ENCODE measurements around the gene MAGI1. TPM values are rescaled to one million over a fixed set of nuclear protein-coding genes. Genes with fewer than 3 reads are reported as not detected.
A peak's percentile ranks its signal among the peaks of the same experiment; 100 is the strongest.

MAGI1 gene
- total and polyA plus RNA-seq, 4 donors = 5.0 to 69.2 (median 28.5) TPM

GRCh38 chr3:65795166-65795565, 243.6 kb downstream of the MAGI1 start:
- H3K27ac ChIP-seq (ENCODE audit: low read depth in 1 of 2, low read length in 2 of 2) = no peak overlapping the region
- no peak for ATAC-seq (ENCODE audit: low FRiP score)
- WGBS, 2 donors = 97 to 98% methylated on average over 2 of the region's 2 CpGs
- intact Hi-C loops (cut with DNase I) = no loop called here
- H3K27me3 ChIP-seq (ENCODE audit: control insufficient read depth in 1 of 2, insufficient read depth in 2 of 2, low read length in 1 of 2) = no peaks in the 10 kb centered on the region
- DNase-seq = no peak
- H3K4me3 ChIP-seq (ENCODE audit: low read length in 2 of 2) = no peak overlapping the region
- H3K4me1 ChIP-seq (ENCODE audit: control insufficient read depth in 1 of 2, insufficient read depth in 2 of 2, low read length in 2 of 2) = no peaks in the 10 kb centered on the region
- no peaks in the 10 kb centered on the region for H3K9me3 ChIP-seq (ENCODE audit: control insufficient read depth, low read length)
- H3K36me3 ChIP-seq (ENCODE audit: control insufficient read depth in 1 of 2, insufficient read depth in 2 of 2, low read length in 1 of 2) = no peaks in the 10 kb centered on the region

- Histone ChIP-seq H3K4me3 (ENCODE audit: low read length in 2 of 2) (no peak overlapping the region), H3K9me3 (ENCODE audit: control insufficient read depth, low read length) (no peaks in the 10 kb centered on the region), H3K27ac (ENCODE audit: low read depth in 1 of 2, low read length in 2 of 2) (no peak overlapping the region), H3K36me3 (ENCODE audit: control insufficient read depth in 1 of 2, insufficient read depth in 2 of 2, low read length in 1 of 2) (no peaks in the 10 kb centered on the region), H3K4me1 (ENCODE audit: control insufficient read depth in 1 of 2, insufficient read depth in 2 of 2, low read length in 2 of 2) (no peaks in the 10 kb centered on the region), H3K27me3 (ENCODE audit: control insufficient read depth in 1 of 2, insufficient read depth in 2 of 2, low read length in 1 of 2) (no peaks in the 10 kb centered on the region)
- no peak for ATAC-seq (ENCODE audit: low FRiP score)
- DNase-seq = no peak
- intact Hi-C loops (cut with DNase I) = no loop called here
- 75 to 78% methylated on average over 8 of the region's 8 CpGs for WGBS, 2 donors
Measured at GRCh38 chr3:65793495-65794200, 245.1 kb downstream of the MAGI1 start.

GRCh38 chr3:65788461-65788860, 250.3 kb downstream of the MAGI1 start:
- peak overlapping the region in 1 of 2 donors; percentile 25 for H3K27ac ChIP-seq (ENCODE audit: low read depth in 1 of 2, low read length in 2 of 2)
- intact Hi-C loops (cut with DNase I) = loop anchor here (5.0 to 10.0 kb wide), 5 partner anchors 44 to 409 kb away; partner anchors contain the start of gene MAGI1 (in 1 of the 2)
- no peak for ATAC-seq (ENCODE audit: low FRiP score)
- WGBS, 2 donors = 76 to 83% methylated on average over 2 of the region's 2 CpGs
- peaks cover 7 to 8% of the 10 kb centered on the region in 2 donors for H3K4me1 ChIP-seq (ENCODE audit: control insufficient read depth in 1 of 2, insufficient read depth in 2 of 2, low read length in 2 of 2)
- no peaks in the 10 kb centered on the region for H3K9me3 ChIP-seq (ENCODE audit: control insufficient read depth, low read length)
- no peaks in the 10 kb centered on the region for H3K27me3 ChIP-seq (ENCODE audit: control insufficient read depth in 1 of 2, insufficient read depth in 2 of 2, low read length in 1 of 2)
- no peak overlapping the region for H3K4me3 ChIP-seq (ENCODE audit: low read length in 2 of 2)
- DNase-seq = no peak
- H3K36me3 ChIP-seq (ENCODE audit: control insufficient read depth in 1 of 2, insufficient read depth in 2 of 2, low read length in 1 of 2) = no peaks in the 10 kb centered on the region

- intact Hi-C loops (cut with DNase I) = loop anchor here (5.0 to 10.0 kb wide), 5 partner anchors 44 to 409 kb away; partner anchors contain the start of gene MAGI1 (in 1 of the 2)
Measured at GRCh38 chr3:65787827-65788226, 250.9 kb downstream of the MAGI1 start.

GRCh38 chr3:65787340-65787739, 251.4 kb downstream of the MAGI1 start:
- H3K27ac ChIP-seq (ENCODE audit: low read depth in 1 of 2, low read length in 2 of 2) = no peak overlapping the region

More at GRCh38 chr3:65787827-65788226, 250.9 kb downstream of the MAGI1 start:
- ATAC-seq (ENCODE audit: low FRiP score) = no peak
- Histone ChIP-seq H3K4me3 (ENCODE audit: low read length in 2 of 2) (no peak overlapping the region), H3K27ac (ENCODE audit: low read depth in 1 of 2, low read length in 2 of 2) (no peak overlapping the region), H3K4me1 (ENCODE audit: control insufficient read depth in 1 of 2, insufficient read depth in 2 of 2, low read length in 2 of 2) (peaks cover 7 to 8% of the 10 kb centered on the region in 2 donors), H3K9me3 (ENCODE audit: control insufficient read depth, low read length) (no peaks in the 10 kb centered on the region), H3K27me3 (ENCODE audit: control insufficient read depth in 1 of 2, insufficient read depth in 2 of 2, low read length in 1 of 2) (no peaks in the 10 kb centered on the region), H3K36me3 (ENCODE audit: control insufficient read depth in 1 of 2, insufficient read depth in 2 of 2, low read length in 1 of 2) (no peaks in the 10 kb centered on the region)
- 68% methylated on average over 2 of the region's 2 CpGs for WGBS, 2 donors
- no peak for DNase-seq

GRCh38 chr3:65786890-65787289, 251.8 kb downstream of the MAGI1 start:
- WGBS, 2 donors = 80 to 83% methylated on average over 3 of the region's 3 CpGs
- ATAC-seq (ENCODE audit: low FRiP score) (no peak), DNase-seq (no peak)
- Histone ChIP-seq H3K36me3 (ENCODE audit: control insufficient read depth in 1 of 2, insufficient read depth in 2 of 2, low read length in 1 of 2) (no peaks in the 10 kb centered on the region), H3K27me3 (ENCODE audit: control insufficient read depth in 1 of 2, insufficient read depth in 2 of 2, low read length in 1 of 2) (no peaks in the 10 kb centered on the region), H3K4me3 (ENCODE audit: low read length in 2 of 2) (no peak overlapping the region), H3K27ac (ENCODE audit: low read depth in 1 of 2, low read length in 2 of 2) (no peak overlapping the region), H3K9me3 (ENCODE audit: control insufficient read depth, low read length) (no peaks in the 10 kb centered on the region), H3K4me1 (ENCODE audit: control insufficient read depth in 1 of 2, insufficient read depth in 2 of 2, low read length in 2 of 2) (peaks cover 7 to 8% of the 10 kb centered on the region in 2 donors)
- intact Hi-C loops (cut with DNase I) = loop anchor here (5.0 to 10.0 kb wide), 5 partner anchors 45 to 410 kb away; partner anchors contain the start of gene MAGI1 (in 1 of the 2)

More at GRCh38 chr3:65787340-65787739, 251.4 kb downstream of the MAGI1 start:
- H3K36me3 ChIP-seq (ENCODE audit: control insufficient read depth in 1 of 2, insufficient read depth in 2 of 2, low read length in 1 of 2) = no peaks in the 10 kb centered on the region
- ATAC-seq (ENCODE audit: low FRiP score) (no peak), DNase-seq (no peak)
- no peaks in the 10 kb centered on the region for H3K27me3 ChIP-seq (ENCODE audit: control insufficient read depth in 1 of 2, insufficient read depth in 2 of 2, low read length in 1 of 2)
- 4 to 5% methylated on average over 5 of the region's 5 CpGs for WGBS, 2 donors
- H3K4me1 ChIP-seq (ENCODE audit: control insufficient read depth in 1 of 2, insufficient read depth in 2 of 2, low read length in 2 of 2) = peaks cover 7 to 8% of the 10 kb centered on the region in 2 donors
- H3K9me3 ChIP-seq (ENCODE audit: control insufficient read depth, low read length) = no peaks in the 10 kb centered on the region
- intact Hi-C loops (cut with DNase I) = loop anchor here (5.0 to 10.0 kb wide), 5 partner anchors 45 to 410 kb away; partner anchors contain the start of gene MAGI1 (in 1 of the 2)
- no peak overlapping the region for H3K4me3 ChIP-seq (ENCODE audit: low read length in 2 of 2)

- Histone ChIP-seq H3K4me3 (ENCODE audit: low read length in 2 of 2) (no peak overlapping the region), H3K9me3 (ENCODE audit: control insufficient read depth, low read length) (no peaks in the 10 kb centered on the region)
Measured at GRCh38 chr3:65785065-65785645, 253.6 kb downstream of the MAGI1 start.

GRCh38 chr3:65783117-65783516, 255.6 kb downstream of the MAGI1 start:
- Histone ChIP-seq H3K27ac (ENCODE audit: low read depth in 1 of 2, low read length in 2 of 2) (no peak overlapping the region), H3K4me3 (ENCODE audit: low read length in 2 of 2) (no peak overlapping the region), H3K4me1 (ENCODE audit: control insufficient read depth in 1 of 2, insufficient read depth in 2 of 2, low read length in 2 of 2) (peaks cover 6 to 8% of the 10 kb centered on the region in 2 donors), H3K27me3 (ENCODE audit: control insufficient read depth in 1 of 2, insufficient read depth in 2 of 2, low read length in 1 of 2) (no peaks in the 10 kb centered on the region), H3K9me3 (ENCODE audit: control insufficient read depth, low read length) (no peaks in the 10 kb centered on the region), H3K36me3 (ENCODE audit: control insufficient read depth in 1 of 2, insufficient read depth in 2 of 2, low read length in 1 of 2) (no peaks in the 10 kb centered on the region)
- DNase-seq (no peak), ATAC-seq (ENCODE audit: low FRiP score) (no peak)
- 89 to 94% methylated on average over 3 of the region's 3 CpGs for WGBS, 2 donors
- intact Hi-C loops (cut with DNase I) = loop anchor here (5.0 to 10.0 kb wide), 4 partner anchors 102 to 254 kb away; partner anchors contain the start of gene MAGI1 (in 2 of the 2)

More at GRCh38 chr3:65785065-65785645, 253.6 kb downstream of the MAGI1 start:
- intact Hi-C loops (cut with DNase I) = loop anchor here (1.0 to 10.0 kb wide), 6 partner anchors 47 to 412 kb away; partner anchors contain the start of gene MAGI1 (in 1 of the 2)
- ATAC-seq (ENCODE audit: low FRiP score) (peak; percentile 37), DNase-seq (no peak)
- Histone ChIP-seq H3K27me3 (ENCODE audit: control insufficient read depth in 1 of 2, insufficient read depth in 2 of 2, low read length in 1 of 2) (no peaks in the 10 kb centered on the region), H3K36me3 (ENCODE audit: control insufficient read depth in 1 of 2, insufficient read depth in 2 of 2, low read length in 1 of 2) (no peaks in the 10 kb centered on the region), H3K4me1 (ENCODE audit: control insufficient read depth in 1 of 2, insufficient read depth in 2 of 2, low read length in 2 of 2) (peaks cover 7 to 8% of the 10 kb centered on the region in 2 donors), H3K27ac (ENCODE audit: low read depth in 1 of 2, low read length in 2 of 2) (no peak overlapping the region)
- 19% methylated on average over 6 of the region's 6 CpGs for WGBS, 2 donors
